ENCODE measurements around the gene HES1. TPM values are rescaled to one million over a fixed set of nuclear protein-coding genes. Genes with fewer than 3 reads are reported as not detected.

The HES1 gene
- total RNA-seq, 2 donors from 2014 or later = 29.3 to 60.5 TPM

GRCh38 chr3:194098843-194099183 is 37.1 kb upstream of the HES1 start:
- ATAC-seq (ENCODE audit: insufficient number of reproducible peaks, low FRiP score, low read depth) (no peak), DNase-seq (ENCODE audit: low spot score) (no peak)
- H3K9me3 ChIP-seq = no peaks in the 10 kb centered on the region
- TF ChIP-seq, protein P1, sequence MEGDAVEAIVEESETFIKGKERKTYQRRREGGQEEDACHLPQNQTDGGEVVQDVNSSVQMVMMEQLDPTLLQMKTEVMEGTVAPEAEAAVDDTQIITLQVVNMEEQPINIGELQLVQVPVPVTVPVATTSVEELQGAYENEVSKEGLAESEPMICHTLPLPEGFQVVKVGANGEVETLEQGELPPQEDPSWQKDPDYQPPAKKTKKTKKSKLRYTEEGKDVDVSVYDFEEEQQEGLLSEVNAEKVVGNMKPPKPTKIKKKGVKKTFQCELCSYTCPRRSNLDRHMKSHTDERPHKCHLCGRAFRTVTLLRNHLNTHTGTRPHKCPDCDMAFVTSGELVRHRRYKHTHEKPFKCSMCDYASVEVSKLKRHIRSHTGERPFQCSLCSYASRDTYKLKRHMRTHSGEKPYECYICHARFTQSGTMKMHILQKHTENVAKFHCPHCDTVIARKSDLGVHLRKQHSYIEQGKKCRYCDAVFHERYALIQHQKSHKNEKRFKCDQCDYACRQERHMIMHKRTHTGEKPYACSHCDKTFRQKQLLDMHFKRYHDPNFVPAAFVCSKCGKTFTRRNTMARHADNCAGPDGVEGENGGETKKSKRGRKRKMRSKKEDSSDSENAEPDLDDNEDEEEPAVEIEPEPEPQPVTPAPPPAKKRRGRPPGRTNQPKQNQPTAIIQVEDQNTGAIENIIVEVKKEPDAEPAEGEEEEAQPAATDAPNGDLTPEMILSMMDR (IDR thresholded peaks at IDR 0.05) = no peak
- H3K36me3 ChIP-seq = no peaks in the 10 kb centered on the region
- no peak overlapping the region for H3K4me3 ChIP-seq
- H3K4me1 ChIP-seq (ENCODE audit: control insufficient read depth in 1 of 2, low read depth in 2 of 2) = peaks cover 14 to 18% of the 10 kb centered on the region in 2 donors
- H3K27me3 ChIP-seq (replicated peaks; ENCODE audit: insufficient read depth) = no peaks in the 10 kb centered on the region
- H3K27ac ChIP-seq = no peak overlapping the region

DNA sequence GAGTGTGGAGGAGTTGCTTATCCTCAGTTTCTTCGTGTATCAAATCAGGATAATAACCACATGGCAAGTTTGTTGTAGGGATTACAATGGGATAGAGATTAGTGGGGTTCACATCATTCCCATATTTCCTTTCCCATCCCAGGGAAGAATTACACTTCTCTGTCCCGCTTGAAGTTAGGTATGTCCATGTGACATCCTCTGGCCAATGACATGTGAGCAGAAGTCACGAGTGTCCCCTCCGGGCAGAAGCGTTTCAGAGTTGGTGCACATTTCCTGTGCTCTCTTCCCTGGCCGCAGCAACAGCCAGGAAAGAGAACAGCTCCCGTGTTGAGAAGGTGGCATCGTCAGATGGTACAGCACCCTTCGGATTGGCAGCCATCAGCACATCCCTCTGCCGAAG is 36.7 kb upstream of the HES1 start:
- Histone ChIP-seq H3K4me1 (ENCODE audit: control insufficient read depth in 1 of 2, low read depth in 2 of 2) (peaks cover 14 to 18% of the 10 kb centered on the region in 2 donors), H3K27ac (no peak overlapping the region), H3K36me3 (no peaks in the 10 kb centered on the region), H3K9me3 (no peaks in the 10 kb centered on the region), H3K27me3 (replicated peaks; ENCODE audit: insufficient read depth) (no peaks in the 10 kb centered on the region), H3K4me3 (no peak overlapping the region)
- DNase-seq (ENCODE audit: low spot score) (no peak), ATAC-seq (ENCODE audit: insufficient number of reproducible peaks, low FRiP score, low read depth) (no peak)
- TF ChIP-seq, protein P1 (IDR thresholded peaks at IDR 0.05) = no peak

- no peak overlapping the region for H3K4me3 ChIP-seq
- no peaks in the 10 kb centered on the region for H3K36me3 ChIP-seq
- ATAC-seq (ENCODE audit: insufficient number of reproducible peaks, low FRiP score, low read depth) (no peak), DNase-seq (ENCODE audit: low spot score) (no peak)
- H3K9me3 ChIP-seq = no peaks in the 10 kb centered on the region
- TF ChIP-seq, protein P1 (IDR thresholded peaks at IDR 0.05) = no peak
- no peak overlapping the region for H3K27ac ChIP-seq
- H3K27me3 ChIP-seq (replicated peaks; ENCODE audit: insufficient read depth) = no peaks in the 10 kb centered on the region
- peaks cover 14 to 18% of the 10 kb centered on the region in 2 donors for H3K4me1 ChIP-seq (ENCODE audit: control insufficient read depth in 1 of 2, low read depth in 2 of 2)
Observed at GRCh38 chr3:194100856-194101390, 35.0 kb upstream of the HES1 start.

- no peak overlapping the region for H3K4me3 ChIP-seq
- no peaks in the 10 kb centered on the region for H3K36me3 ChIP-seq
- H3K27ac ChIP-seq = no peak overlapping the region
- H3K9me3 ChIP-seq = no peaks in the 10 kb centered on the region
- TF ChIP-seq, protein P1 (IDR thresholded peaks at IDR 0.05) = no peak
- no peaks in the 10 kb centered on the region for H3K27me3 ChIP-seq (replicated peaks; ENCODE audit: insufficient read depth)
- peaks cover 13 to 16% of the 10 kb centered on the region in 2 donors for H3K4me1 ChIP-seq (ENCODE audit: control insufficient read depth in 1 of 2, low read depth in 2 of 2)
- DNase-seq (ENCODE audit: low spot score) (no peak), ATAC-seq (ENCODE audit: insufficient number of reproducible peaks, low FRiP score, low read depth) (no peak)
Observed at GRCh38 chr3:194101592-194102432, 34.1 kb upstream of the HES1 start.

DNA sequence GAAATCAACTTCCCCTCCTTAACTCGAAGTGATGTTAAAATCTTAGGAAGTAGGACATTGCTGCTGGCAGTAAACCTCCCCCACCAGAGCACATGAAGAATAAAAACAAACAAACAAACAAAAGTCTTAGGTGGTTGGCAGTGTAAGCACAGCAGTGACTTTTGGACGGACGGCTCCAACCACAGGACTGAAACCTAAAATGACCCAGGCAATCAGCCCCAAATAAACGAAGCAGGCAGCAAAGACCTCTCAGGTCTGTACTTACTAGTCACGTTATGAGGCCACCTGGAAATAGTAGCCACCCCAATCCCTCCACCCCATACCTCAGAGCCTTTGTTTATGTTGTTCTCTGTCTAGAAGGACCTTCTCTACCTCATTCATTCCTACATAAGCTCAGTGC is 33.5 kb upstream of the HES1 start:
- DNase-seq (ENCODE audit: low spot score) = no peak
- Histone ChIP-seq H3K27me3 (replicated peaks; ENCODE audit: insufficient read depth) (no peaks in the 10 kb centered on the region), H3K36me3 (no peaks in the 10 kb centered on the region), H3K4me1 (ENCODE audit: control insufficient read depth in 1 of 2, low read depth in 2 of 2) (peaks cover 7 to 10% of the 10 kb centered on the region in 2 donors), H3K4me3 (no peak overlapping the region), H3K9me3 (no peaks in the 10 kb centered on the region), H3K27ac (no peak overlapping the region)
- no peak for ATAC-seq (ENCODE audit: insufficient number of reproducible peaks, low FRiP score, low read depth)
- TF ChIP-seq, protein P1 (IDR thresholded peaks at IDR 0.05) = no peak
